GM23338 (cell line): ENCODE measurements around the gene RAD51B.

ENCODE experiments used
- CREB1 ChIP-seq: fragments of 250-450 bp; sonication (Bioruptor Pico); IDR thresholded peaks from 2 replicates; pipeline ENCODE4 v1.5.0; 2020; ENCODE audit warnings: low read depth, mild to moderate bottlenecking, moderate library complexity
- CTCF ChIP-seq, 2 experiments: fragments of 200-600 bp in 1 of 2; sonication (generic) in 1 of 2; conservative IDR thresholded peaks; 2 replicates each; pipeline versions ENCODE4 v1.5.1 to v1.6.1; 2016 to 2017; ENCODE audit warnings: antibody characterized with exemption in 2 of 2, low read depth in 2 of 2, mild to moderate bottlenecking in 2 of 2, moderate library complexity in 1 of 2
- EZH2 ChIP-seq: fragments of 200-600 bp; sonication (generic); IDR thresholded peaks from one replicate; pipeline ENCODE4 v1.8.0; 2017; ENCODE audit warnings: antibody characterized with exemption, mild to moderate bottlenecking, low read depth; ENCODE audit not compliant: unreplicated experiment
- EZH2phosphoT487 ChIP-seq: fragments of 200-600 bp; sonication (generic); IDR thresholded peaks from one replicate; pipeline ENCODE4 v1.8.1; 2018; ENCODE audit warnings: antibody characterized with exemption; ENCODE audit not compliant: unreplicated experiment
- JUNB ChIP-seq: IDR thresholded peaks from one replicate; pipeline ENCODE4 v1.6.1; 2016; ENCODE audit warnings: antibody characterized with exemption; ENCODE audit not compliant: unreplicated experiment
- POLR2AphosphoS5 ChIP-seq: IDR thresholded peaks from 2 replicates; pipeline ENCODE4 v1.6.1; 2016; ENCODE audit warnings: antibody characterized with exemption, low read depth
- ZNF114 ChIP-seq: fragments of 250-450 bp; sonication (Bioruptor Pico); IDR thresholded peaks from 2 replicates; pipeline ENCODE4 v1.5.0; 2020; ENCODE audit warnings: mild to moderate bottlenecking, moderate library complexity
- ZNF462 ChIP-seq: fragments of 250-450 bp; sonication (Bioruptor Pico); IDR thresholded peaks from 2 replicates; pipeline ENCODE4 v1.5.0; 2020; ENCODE audit warnings: mild to moderate bottlenecking, moderate library complexity
- TF ChIP-seq, protein P1 (sequence below): IDR thresholded peaks from one replicate; pipeline ENCODE4 v1.6.1; 2018; ENCODE audit warnings: antibody characterized with exemption; ENCODE audit not compliant: unreplicated experiment

DNA sequence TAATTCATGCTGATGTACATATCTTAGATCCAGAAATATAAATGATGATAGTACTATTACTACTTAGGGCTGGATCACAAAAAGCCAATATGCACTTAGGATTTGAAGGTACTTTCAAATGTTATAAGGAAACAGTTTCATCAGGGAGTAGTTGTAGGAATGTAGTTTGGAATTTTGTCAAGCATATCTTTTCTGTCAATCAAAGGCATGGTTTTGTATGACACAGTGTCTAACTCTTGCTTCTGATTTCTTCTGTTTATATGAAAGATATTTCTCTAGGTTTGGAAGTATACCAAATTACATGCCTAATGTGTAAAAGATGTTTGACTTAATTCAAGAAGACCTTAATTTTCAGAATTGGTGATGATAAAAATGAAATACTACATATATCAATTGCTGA is 135.7 kb downstream of the RAD51B start:
- TF ChIP-seq CTCF (conservative IDR thresholded peaks at IDR 0.05; ENCODE audit: low read depth in 2 of 2) (no peak), EZH2phosphoT487 (no peak), EZH2 (no peak), ZNF462 (CRISPR knock-in tag) (no peak), JUNB (no peak), POLR2AphosphoS5 (no peak), CREB1 (no peak), ZNF114 (CRISPR knock-in tag) (no peak)
- TF ChIP-seq, protein P1, sequence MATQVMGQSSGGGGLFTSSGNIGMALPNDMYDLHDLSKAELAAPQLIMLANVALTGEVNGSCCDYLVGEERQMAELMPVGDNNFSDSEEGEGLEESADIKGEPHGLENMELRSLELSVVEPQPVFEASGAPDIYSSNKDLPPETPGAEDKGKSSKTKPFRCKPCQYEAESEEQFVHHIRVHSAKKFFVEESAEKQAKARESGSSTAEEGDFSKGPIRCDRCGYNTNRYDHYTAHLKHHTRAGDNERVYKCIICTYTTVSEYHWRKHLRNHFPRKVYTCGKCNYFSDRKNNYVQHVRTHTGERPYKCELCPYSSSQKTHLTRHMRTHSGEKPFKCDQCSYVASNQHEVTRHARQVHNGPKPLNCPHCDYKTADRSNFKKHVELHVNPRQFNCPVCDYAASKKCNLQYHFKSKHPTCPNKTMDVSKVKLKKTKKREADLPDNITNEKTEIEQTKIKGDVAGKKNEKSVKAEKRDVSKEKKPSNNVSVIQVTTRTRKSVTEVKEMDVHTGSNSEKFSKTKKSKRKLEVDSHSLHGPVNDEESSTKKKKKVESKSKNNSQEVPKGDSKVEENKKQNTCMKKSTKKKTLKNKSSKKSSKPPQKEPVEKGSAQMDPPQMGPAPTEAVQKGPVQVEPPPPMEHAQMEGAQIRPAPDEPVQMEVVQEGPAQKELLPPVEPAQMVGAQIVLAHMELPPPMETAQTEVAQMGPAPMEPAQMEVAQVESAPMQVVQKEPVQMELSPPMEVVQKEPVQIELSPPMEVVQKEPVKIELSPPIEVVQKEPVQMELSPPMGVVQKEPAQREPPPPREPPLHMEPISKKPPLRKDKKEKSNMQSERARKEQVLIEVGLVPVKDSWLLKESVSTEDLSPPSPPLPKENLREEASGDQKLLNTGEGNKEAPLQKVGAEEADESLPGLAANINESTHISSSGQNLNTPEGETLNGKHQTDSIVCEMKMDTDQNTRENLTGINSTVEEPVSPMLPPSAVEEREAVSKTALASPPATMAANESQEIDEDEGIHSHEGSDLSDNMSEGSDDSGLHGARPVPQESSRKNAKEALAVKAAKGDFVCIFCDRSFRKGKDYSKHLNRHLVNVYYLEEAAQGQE = no peak
